Ishikawa (cell line): ENCODE results near the gene MITF.

Experiments
- CEBPB ChIP-seq: IDR thresholded peaks from 2 replicates; pipeline ENCODE4 v1.6.1; 2012
- CREB1 ChIP-seq: IDR thresholded peaks from 2 replicates; pipeline ENCODE4 v1.6.1; 2012; ENCODE audit warnings: low read depth
- EGR1 ChIP-seq: IDR thresholded peaks from 2 replicates; pipeline ENCODE4 v1.6.1; 2012
- EP300 ChIP-seq: IDR thresholded peaks from 2 replicates; pipeline ENCODE4 v1.6.1; 2012; ENCODE audit warnings: borderline replicate concordance
- FOXM1 ChIP-seq: IDR thresholded peaks from 2 replicates; pipeline ENCODE4 v1.6.1; 2012; ENCODE audit warnings: low read depth, borderline replicate concordance
- NFIC ChIP-seq: IDR thresholded peaks from 2 replicates; pipeline ENCODE4 v1.6.1; 2012
- RAD21 ChIP-seq: IDR thresholded peaks from 2 replicates; pipeline ENCODE4 v1.6.1; 2012; ENCODE audit warnings: low read depth
- TAF1 ChIP-seq: IDR thresholded peaks from 2 replicates; pipeline ENCODE4 v1.6.1; 2012; ENCODE audit warnings: low read depth, mild to moderate bottlenecking
- TCF12 ChIP-seq: IDR thresholded peaks from 2 replicates; pipeline ENCODE4 v1.6.1; 2012; ENCODE audit warnings: low read depth
- YY1 ChIP-seq: IDR thresholded peaks from 2 replicates; pipeline ENCODE4 v1.6.1; 2012; ENCODE audit warnings: low read depth
- ZBTB7A ChIP-seq: IDR thresholded peaks from 2 replicates; pipeline ENCODE4 v1.6.1; 2012; ENCODE audit warnings: low read depth
- TF ChIP-seq, protein P1 (sequence below): IDR thresholded peaks from 2 replicates; pipeline ENCODE4 v1.6.1; 2012
- TF ChIP-seq, protein P2 (sequence below): IDR thresholded peaks from 2 replicates; pipeline ENCODE4 v1.6.1; 2012

DNA sequence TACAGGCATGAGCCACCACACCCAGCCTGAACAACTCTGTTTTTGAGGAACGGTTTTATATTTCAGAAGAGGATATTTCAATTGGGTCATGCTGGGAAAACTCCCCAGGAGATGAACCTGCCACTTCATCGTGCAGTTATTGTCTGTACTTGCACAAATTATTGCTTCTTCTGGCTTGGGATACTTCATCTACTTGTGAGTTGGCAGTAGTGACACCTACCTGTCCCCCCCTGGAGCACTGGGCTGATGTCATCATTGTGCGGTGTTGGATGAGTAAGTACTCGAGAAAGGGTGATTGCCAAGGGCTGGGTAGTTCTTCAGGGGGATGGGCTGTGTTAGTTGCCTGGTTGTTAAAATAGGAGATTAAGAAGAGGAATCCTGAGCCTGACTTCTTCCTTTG lies 175.1 kb downstream of the MITF start:
- TF ChIP-seq CEBPB (no peak), EGR1 (no peak), NFIC (no peak), FOXM1 (no peak), TCF12 (no peak), EP300 (no peak), RAD21 (no peak), TAF1 (no peak), ZBTB7A (no peak), CREB1 (no peak), YY1 (no peak)
- TF ChIP-seq, protein P1, sequence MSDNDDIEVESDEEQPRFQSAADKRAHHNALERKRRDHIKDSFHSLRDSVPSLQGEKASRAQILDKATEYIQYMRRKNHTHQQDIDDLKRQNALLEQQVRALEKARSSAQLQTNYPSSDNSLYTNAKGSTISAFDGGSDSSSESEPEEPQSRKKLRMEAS = no peak
- TF ChIP-seq, protein P2, sequence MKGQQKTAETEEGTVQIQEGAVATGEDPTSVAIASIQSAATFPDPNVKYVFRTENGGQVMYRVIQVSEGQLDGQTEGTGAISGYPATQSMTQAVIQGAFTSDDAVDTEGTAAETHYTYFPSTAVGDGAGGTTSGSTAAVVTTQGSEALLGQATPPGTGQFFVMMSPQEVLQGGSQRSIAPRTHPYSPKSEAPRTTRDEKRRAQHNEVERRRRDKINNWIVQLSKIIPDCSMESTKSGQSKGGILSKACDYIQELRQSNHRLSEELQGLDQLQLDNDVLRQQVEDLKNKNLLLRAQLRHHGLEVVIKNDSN = no peak
